ENCODE measurements around the gene APOBEC3H.

Gene APOBEC3H

DNA sequence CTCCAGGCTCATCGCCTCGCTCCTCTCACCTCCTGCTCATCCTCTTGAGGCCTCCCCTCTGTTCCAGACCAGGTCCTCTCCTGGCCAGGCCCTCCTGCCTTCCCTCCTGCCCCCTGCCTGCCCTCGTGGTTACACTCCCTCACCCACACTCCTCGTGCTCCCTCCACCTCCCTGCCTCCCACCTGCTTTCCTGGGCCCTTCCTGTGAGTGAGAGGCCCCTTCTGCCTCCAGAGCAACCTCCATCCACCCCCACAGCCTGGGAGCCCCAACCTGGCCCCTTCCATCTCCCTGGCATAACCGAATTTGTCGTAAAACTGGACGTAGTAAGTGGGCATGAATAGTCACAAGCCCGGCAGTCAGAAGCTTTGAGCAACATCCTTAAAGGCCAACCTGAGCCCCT is 15.4 kb upstream of the APOBEC3H start:
- DNase-seq = no peak

DNA sequence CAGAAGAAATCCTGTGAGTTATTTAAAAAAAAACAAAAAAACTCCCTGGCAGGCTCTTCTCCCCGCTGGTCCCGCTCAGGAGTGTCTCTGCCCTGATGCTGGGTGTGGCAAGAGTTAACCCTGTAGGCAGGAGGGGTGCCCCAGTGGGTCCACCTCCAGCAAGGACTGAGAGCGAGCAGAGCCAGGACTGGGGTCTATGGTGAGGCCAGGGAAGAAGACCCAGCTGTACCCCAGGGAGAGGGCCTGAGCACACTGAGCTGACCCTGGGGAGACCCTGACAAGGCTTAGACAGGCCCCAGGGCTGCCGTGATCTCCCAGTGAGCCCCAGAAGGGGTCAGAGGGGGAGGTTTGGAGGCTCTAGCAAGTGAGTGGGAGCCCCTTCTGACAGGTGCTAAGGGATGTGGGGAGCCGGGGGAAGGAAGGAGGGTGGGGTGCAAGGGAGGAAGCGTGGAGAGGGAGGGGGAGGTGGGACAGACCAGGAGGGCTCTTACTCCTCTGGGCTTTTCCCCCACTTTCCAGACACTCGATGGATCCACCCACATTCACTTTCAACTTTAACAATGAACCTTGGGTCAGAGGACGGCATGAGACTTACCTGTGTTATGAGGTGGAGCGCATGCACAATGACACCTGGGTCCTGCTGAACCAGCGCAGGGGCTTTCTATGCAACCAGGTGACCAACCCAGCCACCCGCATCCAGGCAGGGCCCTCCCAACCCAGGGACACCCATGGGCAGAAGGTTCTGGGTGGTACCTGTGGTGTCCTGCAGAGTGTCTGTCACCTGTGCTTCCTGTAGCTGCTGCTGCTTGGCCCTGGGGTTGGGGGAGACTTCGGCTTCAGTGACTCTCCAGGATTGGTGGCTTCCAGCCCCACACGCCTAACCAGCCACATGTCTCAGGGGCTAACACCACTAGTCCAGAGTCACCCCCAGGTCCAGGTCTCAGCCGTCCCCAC is 13.6 kb upstream of the APOBEC3H start:
- no peak for DNase-seq

DNA sequence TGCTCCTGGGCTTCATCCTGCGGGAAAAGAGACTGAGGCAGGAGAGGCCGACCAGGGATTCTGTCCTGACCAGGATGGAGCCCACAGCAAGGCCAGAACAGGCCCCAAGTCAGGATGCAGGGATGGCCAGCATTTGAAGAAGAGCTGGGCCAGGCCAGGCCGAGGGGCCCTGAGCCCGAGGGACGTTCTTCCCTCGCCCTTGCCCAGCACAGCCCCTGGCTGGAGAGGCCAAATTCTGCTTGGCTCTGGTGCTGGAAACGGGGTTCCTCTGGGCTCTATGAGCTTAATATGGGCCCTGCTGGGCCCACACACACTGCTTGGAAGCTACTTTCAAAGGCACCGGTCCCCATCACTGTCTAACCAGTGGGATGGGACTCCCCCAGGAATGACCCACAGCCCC is 12.4 kb upstream of the APOBEC3H start:
- no peak for DNase-seq

DNA sequence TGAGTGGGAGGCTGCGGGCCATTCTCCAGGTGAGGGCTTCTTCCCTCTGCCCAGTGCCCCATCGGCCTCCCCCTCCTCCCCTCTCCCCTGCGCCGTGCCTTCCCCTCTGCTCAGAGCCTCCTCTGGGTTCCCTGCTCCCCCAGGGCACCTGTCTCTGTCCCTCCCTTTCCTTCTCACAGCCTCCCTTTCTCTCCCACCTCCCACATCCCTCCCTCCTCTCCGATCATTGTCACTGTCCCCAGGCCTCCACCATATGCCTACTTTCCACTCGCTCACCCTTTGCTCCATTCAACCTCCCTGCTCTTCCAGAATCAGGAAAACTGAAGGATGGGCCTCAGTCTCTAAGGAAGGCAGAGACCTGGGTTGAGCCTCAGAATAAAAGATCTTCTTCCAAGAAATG is 9.9 kb upstream of the APOBEC3H start:
- DNase-seq = no peak

DNA sequence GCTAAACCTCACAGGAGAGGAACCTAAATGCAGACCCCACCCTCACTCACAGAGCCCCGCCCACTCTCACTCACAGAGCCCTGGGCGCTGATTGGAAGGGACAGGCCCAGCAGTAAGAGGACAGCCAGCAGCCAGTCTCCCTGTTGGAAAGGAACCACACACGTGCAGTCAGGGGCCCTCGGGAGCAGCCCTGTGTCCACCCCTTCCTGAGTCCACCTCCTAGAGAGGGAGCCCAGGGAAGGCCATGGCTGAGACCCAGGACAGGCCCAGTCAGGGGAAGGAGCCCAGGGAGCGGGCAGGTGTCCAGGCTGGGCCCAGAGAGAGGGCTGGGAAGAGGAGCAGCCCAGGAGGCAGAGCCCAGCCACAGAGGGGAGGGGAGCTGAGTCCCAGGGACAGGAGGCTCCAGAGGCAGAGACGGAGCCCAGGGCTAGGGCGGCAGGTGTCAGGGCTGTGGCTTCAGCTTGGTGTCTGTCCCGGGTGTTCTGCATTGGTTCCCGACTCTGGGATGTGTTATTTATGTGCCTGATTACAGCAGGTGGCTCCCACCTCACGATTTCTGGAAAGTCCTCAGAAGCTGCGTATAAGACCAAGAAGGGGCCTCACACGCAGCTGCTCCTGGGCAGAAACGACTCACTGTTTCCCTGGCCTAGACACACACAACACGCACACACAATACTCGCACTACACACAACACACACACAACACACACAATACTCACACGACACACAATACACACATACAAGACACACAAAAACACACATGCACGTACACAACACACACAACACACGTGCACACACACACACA is 9.0 kb upstream of the APOBEC3H start:
- no peak for DNase-seq

DNA sequence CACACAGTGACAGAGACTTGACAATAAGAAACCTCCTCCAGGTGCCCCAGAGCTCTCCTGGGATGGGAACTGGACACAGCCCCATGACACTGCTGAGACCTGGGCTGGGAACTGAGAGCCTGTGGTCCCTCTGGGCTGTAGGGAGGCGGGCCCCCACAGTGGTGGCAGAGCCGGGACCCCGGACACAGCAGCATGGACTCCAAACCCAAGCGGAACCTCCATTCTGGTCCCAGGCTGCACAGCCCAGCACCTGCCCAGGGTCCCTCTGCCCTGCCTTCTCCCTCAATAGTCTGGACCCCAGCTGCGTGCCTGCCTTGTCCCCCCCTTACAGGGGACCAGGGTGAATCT is 8.4 kb upstream of the APOBEC3H start:
- no peak for DNase-seq

DNA sequence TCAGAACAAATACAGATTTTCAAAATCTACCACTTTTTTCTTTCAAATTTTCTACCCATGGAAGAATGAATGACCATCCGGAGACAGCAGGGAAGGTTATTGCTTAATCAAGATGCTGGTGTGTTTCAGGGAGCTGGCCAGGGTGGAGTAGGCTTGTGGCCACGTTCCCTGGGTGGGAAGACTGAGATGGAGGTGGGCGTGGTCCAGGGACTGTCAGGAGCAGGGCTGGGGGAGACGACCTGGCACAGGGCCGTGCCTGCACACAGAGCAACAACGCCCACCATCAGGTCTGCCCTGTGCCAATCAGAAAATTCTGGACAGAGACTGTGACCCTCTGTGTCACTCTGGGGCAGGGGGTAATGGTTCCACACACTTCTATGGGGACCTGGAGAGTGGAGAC is 7.1 kb upstream of the APOBEC3H start:
- DNase-seq = no peak

DNA sequence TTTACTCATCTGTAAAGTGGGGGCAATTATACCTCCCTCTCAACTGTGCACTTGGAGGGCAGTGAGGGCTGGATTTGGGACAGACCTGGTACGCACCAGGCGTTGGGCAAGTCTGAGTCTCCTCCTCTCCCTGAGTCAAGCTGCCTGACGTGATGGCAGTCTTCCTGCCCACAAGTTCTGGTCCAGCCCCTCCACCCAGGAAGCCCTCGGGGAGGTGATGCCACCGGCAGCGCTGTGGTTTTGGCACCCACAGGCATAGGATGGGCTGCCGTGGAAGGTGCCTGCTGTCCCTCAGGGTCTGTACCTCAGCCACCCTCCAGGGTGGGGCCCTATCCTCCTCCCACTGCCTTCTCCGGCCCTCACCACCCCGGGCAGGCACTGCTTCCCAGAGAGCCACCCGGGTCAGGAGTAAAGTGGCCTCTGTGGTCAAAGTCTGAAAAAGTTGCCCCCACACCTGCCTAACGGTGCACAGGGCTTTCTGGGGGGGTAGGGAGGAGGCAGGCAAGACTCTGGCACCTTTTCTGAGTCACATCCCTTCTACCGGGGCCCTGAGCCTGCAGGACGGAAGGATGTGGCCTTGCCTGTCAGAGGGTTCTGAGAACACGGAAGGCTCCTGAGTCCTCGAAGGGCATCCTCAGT is 6.5 kb upstream of the APOBEC3H start:
- DNase-seq = peak; percentile 84

DNA sequence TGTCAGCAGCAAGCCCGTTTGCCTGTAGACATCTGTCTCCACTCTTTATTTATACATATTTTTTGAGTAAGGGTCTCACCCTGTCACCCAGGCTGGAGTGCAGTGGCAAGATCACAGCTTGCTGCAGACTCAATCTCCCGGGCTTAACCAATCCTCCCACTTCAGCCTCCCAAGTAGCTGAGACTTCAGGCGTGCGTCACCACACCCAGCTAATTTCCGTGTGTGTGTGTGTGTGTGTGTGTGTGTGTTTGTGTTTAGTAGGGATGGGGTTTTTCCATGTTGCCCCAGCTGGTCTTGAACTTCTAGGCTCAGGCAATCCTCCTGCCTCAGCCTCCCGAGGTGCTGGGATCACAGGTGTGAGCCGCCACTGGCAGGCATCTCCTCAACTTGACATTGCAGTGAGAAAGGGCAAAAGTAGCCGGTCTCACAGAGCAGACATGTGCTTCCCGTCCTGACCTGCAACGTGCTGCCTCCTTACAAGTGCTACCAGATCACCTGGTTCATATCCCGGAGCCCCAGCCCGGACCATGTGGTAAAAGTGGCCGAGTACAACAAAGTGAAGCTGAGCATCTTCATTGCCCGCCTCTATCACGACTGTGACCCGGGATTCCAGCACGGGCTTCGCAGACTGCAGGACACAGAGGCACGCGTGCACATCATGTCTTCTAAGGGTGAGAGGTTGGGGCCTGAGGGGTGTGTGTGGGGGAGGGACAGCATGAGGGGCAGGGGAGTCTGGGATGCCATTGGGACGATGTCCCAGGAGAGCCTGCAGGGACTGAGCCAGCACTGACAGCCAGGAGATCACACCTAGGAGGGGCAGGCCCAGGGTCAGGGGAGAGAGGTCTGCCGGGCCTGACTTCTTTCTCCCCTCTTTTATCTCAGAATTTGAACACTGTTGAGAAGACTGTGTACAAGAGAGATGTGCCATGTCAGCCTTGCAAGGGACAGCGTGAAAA is 5.6 kb upstream of the APOBEC3H start:
- DNase-seq = no peak

DNA sequence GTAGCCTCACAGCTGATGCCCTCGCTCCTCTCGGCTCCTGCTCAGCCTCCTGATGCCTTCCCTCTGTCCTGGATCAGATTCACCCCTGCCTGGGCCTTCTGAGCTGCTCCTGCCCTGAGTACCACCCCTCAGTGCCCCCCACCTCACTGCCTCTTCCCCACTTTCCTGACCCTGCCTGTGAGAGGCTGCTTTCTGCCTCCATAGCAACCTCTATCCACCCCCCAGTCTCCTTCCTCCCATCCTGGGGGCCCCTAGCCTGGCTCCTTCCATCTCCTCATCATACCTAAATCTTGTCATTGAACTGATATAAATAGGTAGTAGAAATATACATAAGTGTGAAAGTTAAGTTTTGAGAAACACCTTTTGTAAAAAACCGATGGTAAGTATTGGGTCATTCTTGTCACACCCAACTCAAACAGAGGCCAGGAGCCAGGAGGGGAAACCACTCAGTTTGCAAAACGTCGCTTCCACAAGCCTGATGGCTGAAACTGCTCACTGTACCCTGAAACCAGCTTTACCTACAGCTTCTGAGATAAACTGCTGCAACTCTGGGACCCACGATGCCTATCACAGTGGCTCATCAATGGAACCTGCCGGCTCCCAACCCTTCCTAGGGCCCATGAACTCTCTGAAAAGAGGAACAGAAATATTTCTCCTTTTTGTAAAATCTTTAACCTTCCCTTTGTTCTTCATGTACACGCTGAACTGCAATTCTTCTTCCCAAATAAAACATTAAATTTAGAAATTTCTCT is 4.8 kb upstream of the APOBEC3H start:
- DNase-seq = no peak

DNA sequence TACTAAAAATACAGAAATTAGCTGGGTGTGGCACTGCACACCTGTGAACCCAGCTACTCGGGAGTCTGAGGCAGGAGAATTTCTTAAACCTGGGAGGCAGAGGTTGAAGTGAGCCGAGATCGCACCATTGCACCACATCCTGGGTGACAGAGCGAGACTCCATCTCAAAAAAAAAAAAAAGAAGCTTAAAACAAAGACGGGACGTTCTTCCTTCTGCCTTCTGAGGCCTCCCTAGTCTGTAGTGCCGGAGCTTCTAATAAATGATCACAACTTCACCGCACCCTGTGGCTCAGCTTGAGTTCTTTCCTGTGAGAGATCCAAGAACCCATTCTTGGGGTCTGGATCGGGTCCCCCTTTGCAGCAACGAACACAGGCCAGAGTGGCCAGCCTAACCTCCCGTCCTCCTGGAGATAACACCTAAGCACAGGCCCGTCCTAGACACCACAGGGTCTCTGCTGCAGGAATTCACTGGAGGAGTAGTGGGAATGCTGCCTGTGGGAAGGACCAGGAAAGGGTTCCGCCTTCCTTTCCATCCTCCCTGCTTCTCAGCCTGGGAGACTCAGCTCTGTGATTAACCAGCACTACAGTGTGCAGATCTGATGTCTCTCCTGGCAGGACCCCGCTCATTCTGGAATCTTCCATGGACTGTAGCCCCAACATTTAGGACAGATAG is 2.2 kb upstream of the APOBEC3H start:
- no peak for DNase-seq

DNA sequence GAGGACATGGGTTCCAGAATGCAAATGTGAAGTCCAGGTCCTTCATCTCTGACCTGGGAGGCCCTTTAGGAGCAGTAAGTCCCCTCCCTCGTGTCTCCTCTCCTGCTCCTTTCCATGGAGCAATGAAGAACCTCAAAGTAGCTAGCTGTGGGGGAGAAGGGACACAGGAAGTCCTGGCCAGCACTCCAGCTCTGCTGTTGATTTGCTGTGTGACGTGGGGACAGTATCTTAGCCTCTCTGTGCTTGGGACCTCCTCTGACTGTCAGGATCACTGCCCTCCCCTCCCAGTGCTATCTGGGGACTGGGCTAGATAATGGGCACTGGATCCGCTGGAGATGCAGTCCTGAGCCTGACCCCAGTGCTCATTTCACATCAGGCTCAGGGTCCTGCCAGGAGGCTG is 1.1 kb upstream of the APOBEC3H start:
- no peak for DNase-seq

DNA sequence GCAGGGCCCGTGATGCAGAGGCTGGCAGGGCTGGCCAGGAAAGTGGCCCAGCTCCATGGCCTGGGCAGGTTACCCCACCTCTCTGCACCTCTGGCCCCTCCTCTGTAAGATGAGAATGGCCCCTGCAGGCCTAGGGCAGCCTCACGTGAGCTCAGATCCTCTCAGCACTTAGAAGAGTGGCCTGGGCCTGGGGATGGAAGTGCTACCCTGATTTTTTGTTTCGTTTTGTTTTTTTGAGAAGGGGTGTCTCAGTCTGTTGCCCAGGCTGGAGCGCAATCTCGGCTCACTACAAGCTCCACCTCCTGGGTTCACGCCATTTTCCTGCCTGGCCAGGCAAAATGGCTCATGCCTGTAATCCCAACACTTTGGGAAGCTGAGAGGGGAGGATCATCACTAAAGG is 982 bp downstream of the APOBEC3H start:
- DNase-seq = no peak

DNA sequence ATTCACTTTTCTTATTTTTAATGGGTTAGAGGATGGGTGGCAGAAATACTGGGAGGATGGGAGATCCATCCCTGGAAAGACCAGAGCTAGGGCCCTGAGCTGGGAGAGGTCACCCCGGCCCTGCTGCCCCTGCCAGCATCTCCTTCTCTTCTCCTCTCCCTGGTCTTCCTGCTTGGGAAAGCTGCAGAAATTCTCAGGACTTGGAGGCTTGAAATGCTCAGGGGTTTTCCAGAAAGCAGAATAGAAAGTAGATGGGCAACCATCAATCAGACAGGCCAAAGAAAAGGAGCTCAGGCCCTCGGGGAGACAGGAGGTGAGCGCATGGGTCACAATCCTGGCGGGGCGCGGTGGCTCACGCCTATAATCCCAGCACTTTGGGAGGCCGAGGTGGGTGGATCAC is 1.5 kb downstream of the APOBEC3H start:
- DNase-seq = no peak

DNA sequence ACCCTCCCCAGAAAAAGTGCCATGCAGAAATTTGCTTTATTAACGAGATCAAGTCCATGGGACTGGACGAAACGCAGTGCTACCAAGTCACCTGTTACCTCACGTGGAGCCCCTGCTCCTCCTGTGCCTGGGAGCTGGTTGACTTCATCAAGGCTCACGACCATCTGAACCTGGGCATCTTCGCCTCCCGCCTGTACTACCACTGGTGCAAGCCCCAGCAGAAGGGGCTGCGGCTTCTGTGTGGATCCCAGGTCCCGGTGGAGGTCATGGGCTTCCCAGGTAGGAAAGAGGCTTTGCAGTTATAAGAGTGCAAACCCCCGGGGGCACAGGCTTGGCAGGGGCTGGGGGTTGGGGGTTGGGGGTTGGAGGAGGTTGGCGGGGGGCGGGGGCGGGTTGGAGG is 4.2 kb downstream of the APOBEC3H start:
- DNase-seq = no peak

DNA sequence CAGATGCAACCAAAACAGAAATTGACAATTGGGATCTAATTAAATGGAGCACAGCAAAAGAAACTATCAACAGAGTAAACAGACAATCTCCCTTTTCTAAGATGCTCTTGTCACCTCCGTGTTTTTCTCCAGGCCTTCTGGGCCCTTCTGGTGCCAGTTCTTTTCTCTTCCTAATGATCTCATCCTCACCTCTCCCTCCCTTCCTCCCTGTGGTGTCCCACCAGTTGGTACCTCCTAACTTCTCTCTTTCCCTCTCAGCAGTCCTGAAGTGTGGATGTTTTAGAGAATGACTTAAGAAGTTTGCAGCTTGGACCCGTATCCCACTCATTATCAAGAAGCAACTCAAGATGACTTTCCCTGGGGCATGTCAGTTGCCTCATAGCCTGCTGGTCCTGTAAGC is 6.4 kb downstream of the APOBEC3H start:
- DNase-seq = no peak

DNA sequence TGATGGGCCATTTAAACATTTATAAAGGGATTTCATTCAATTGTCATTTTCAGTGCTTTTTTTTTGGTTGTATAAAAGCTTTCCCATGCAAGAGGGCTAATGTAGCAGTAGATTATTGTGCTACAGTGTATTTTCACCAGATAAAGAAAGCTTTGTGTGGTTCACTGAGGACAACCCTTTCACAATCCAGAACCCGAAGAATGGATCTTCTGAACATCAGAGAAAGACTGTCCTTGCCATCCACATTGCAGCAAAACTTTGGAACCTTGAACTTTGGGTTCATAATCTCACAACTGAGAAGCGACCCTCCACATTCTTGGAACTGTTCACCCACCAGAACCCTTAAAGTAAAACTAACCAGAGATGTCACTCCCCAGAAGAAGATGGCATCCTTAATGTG is 9.3 kb downstream of the APOBEC3H start:
- DNase-seq = no peak

DNA sequence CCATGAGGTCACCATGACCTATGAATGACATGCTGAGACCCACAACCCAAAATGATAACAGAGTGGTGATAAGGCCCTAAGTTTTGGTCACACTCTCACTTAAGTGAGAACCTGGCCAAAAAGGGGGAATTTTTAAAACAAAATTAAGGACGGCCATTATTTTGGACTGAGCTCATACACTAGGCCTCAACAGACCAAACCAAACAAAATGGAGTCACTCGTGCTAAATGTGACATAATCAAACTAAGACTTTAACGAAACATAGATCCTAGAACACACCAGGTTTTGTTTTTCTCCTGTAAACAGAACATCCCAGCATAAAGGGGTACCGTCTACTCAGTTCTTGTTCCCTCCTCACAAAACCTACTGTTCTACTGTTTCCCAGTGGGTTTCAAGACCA is 11.4 kb downstream of the APOBEC3H start:
- DNase-seq = no peak

DNA sequence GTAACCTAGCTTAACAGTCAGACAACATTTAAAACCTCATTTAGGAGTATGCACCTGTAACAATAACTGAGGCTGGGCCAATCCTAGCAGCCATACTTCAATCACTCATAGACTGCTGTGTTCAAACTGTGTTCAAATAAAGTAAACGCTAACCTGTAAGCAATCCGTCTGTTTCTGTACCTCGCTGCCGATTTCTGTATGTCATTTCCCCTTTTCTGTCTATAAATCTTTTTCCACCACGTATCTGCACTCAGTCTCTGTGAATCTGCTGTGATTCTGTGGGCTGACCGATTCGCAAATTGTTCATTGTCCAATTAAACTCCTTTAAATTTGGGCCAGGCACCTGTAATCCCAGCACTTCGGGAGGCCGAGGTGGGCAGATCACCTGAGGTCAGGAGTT is 12.3 kb downstream of the APOBEC3H start:
- DNase-seq = no peak

DNA sequence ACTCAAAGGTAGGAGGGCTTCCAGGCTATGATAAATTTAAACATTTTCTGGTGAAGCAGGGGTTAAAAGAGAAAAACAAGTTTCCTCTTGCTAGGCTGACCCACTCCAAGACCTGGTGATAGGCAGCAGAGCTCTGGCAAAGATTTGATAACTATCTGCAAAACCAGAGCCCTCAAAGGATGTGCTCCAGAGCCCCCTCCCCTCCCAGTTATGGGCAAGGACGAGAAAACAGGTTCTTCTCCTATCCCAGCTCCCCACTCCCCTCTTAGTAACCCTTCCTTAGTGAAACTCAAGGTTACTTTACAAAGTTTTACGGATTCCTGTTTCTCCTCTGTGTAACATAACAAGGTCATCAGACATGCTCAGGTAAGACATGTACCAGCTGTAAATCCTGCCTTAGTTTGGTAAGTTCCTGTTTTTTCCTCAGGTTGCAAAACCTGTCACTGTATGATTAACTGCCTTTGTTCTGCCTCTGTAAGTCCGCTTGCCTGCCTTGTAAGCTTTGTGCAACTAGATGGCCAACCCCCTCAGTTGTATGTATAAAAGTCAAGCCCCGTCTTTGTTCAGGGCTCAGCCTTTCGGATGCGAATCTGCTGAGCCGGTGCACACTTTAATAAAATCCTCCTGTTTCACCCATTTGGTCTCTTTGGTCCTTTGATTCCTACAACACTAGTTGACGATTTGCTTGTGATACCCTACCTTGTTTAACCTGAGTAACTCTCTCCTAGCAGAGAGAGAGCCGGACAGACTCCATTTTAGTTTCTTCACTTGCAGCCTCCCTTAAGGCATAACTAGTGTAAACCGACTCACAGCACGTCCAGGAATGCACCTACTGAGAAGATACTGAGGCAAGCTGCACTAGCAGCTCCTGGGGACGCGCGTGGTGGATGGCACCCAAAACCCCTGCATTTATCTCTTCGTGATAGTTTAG is 13.9 kb downstream of the APOBEC3H start:
- DNase-seq = no peak

Measured in activated T-cell treated with anti-CD3 and anti-CD28 coated beads, Interleukin-2, amount 50 U/mL, for 1 hour (primary cell).